Measurements from ENCODE around the gene WDR1. TPM values are rescaled to one million over a fixed set of nuclear protein-coding genes. Genes with fewer than 3 reads are reported as not detected.

Gene WDR1
- total RNA-seq, 1 donor from 2014 or later = 216 TPM

DNA sequence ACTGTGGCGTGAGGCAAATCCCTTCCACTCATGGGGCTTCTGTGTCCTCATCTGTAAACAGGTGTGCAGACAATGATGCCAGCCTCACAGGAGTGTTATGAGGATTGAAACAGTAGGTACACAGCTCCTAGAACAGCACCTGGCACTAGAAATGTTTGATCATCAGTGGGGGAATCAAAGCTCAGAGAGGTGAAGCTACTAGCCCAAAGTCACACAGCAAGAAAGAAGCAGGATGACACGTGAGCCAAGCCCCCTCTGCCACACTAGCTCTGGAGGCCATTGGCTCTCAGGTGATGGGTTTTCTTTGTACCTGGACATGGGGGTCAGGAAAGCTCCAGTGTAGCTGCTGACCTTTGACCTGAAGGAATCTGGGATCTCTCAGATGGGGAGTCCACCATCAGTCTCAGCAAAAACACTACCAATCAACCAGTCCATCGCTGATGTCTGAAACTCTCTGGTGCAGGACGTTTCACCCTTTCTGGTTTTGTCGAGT, 81.9 kb downstream of the WDR1 start:
- H3K4me3 ChIP-seq = no peak overlapping the region
- no peak for TF ChIP-seq CTCF (IDR thresholded peaks at IDR 0.05)
- H3K36me3 ChIP-seq = no peaks in the 10 kb centered on the region
- H3K27me3 ChIP-seq = no peaks in the 10 kb centered on the region
- no peaks in the 10 kb centered on the region for H3K9me3 ChIP-seq
- DNase-seq (ENCODE audit: low spot score in 2 of 2) = no peak
- H3K27ac ChIP-seq = no peak overlapping the region
- H3K4me1 ChIP-seq = peaks cover 0 to 11% of the 10 kb centered on the region in 2 donors
- intact Hi-C loops (cut with DNase I) = no loop called here

DNA sequence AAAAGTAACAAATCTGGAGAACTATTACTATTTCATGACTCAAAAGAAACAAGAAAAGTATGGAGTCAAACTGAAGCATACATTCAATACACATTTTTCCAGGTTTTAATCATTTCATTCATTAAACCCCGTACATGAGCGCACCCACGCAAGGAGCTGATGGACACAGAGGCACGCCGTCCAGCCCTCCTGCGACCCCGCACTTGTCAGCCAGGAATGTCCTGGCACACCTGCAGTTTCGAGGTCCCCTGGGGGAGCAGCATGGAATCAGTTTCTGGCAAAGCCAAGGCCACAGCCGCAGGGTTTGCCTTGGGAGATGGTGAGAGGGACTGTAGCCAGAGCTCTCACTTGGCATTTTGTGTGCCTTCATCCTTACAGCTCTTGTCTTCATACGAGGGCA, 82.5 kb downstream of the WDR1 start:
- no peak for DNase-seq (ENCODE audit: low spot score in 2 of 2)

DNA sequence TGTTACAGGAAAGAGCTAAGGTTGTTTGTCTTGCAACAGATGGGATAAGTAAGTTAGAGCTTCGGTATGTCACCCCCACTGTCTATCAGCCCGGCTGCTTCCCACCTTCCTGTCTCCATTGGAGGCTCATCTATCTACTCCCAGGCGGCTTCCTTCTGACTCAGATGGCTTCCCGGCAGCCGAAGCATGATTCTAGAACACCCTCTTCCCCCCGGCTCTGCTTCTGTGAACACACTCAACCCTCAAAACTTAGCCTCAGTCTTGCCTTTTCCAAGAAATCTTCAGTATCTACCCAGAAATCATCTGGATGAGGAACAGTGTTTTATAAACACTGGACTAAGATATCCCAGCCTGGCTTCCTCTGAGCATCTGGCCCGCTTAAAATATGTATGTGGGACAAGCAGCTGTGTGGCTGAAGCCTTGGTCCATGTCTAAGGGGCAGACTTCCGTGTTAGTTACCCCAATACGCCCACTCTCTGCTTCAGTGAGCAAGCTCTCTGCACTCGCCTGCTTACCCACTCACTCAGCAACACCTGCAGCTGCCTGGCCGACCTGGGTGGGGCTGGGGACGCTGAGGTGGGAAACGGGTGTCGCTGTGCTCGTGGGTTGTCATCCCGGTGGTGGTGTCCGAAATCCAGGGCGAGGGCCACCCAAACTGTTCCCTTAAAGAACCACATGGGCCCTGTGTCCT, 83.3 kb downstream of the WDR1 start:
- DNase-seq (ENCODE audit: low spot score in 2 of 2) = peak in 1 of 2 donors; percentile 77
- peak overlapping the region; percentile 12 to 19 for H3K27ac ChIP-seq

More for the DNA sequence above, 82.5 kb downstream of the WDR1 start:
- Histone ChIP-seq H3K27ac (peak overlapping the region in 1 of 2 donors; percentile 19), H3K9me3 (no peaks in the 10 kb centered on the region), H3K36me3 (no peaks in the 10 kb centered on the region), H3K27me3 (no peaks in the 10 kb centered on the region), H3K4me1 (peaks cover 0 to 11% of the 10 kb centered on the region in 2 donors), H3K4me3 (no peak overlapping the region)
- intact Hi-C loops (cut with DNase I) = no loop called here
- TF ChIP-seq CTCF (IDR thresholded peaks at IDR 0.05) = no peak

GRCh38 chr4:10032625-10033024, 84.0 kb downstream of the WDR1 start:
- intact Hi-C loops (cut with DNase I) = no loop called here
- TF ChIP-seq CTCF (IDR thresholded peaks at IDR 0.05) = no peak

More for the DNA sequence above, 83.3 kb downstream of the WDR1 start:
- no peaks in the 10 kb centered on the region for H3K27me3 ChIP-seq
- no peaks in the 10 kb centered on the region for H3K9me3 ChIP-seq
- intact Hi-C loops (cut with DNase I) = no loop called here
- H3K4me1 ChIP-seq = peaks cover 0 to 11% of the 10 kb centered on the region in 2 donors
- no peaks in the 10 kb centered on the region for H3K36me3 ChIP-seq
- no peak for TF ChIP-seq CTCF (IDR thresholded peaks at IDR 0.05)
- H3K4me3 ChIP-seq = no peak overlapping the region

DNA sequence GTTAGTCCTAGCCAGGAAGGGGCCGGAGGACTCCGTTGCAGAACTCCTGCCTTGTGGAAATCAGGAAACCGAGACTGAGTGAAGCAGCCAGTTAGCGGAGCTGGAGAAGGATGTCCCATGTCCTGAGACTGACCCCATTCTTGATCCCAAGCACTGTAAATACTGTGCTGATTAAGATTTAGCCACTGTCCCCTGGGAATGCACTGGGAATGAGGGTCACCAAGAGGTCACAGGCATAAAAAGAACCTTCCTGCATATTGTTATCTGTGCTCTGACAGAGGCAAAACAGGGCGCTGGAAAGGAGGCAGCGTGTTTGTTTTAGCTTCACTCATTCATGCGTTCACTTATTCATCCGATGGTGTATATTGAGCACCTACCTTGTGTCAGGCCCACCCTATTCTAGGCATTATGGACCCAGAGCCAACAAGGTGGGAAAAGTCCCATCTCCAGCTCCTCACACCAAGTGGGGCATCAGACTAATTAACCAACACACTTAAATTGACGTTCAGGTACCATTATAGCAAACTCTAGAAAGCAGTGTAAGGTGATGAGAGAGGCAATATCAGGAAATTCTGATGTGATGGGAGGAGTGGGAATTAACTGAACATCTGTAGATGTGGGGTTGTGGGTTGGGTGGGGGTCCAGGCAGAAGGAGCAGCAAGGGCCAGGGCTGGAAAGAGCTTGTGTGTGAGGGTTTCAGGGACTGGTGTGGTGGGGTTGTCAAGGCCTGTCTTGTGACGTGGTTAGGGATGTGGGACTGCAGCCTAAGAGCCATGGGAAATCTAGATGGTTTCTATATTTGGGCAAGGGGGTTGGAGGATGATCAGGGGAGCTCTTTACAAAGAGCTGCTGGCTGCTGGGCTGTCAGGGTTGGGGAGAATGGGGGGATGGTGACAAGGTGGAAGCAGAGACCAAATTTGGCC, 84.7 kb downstream of the WDR1 start:
- peaks cover 0 to 11% of the 10 kb centered on the region in 2 donors for H3K4me1 ChIP-seq
- no peaks in the 10 kb centered on the region for H3K36me3 ChIP-seq
- H3K27me3 ChIP-seq = no peaks in the 10 kb centered on the region
- H3K9me3 ChIP-seq = no peaks in the 10 kb centered on the region
- peak in 1 of 2 donors; percentile 52 for DNase-seq (ENCODE audit: low spot score in 2 of 2)
- no peak overlapping the region for H3K27ac ChIP-seq
- intact Hi-C loops (cut with DNase I) = no loop called here
- no peak overlapping the region for H3K4me3 ChIP-seq
- TF ChIP-seq CTCF (IDR thresholded peaks at IDR 0.05) = no peak

More at GRCh38 chr4:10032625-10033024, 84.0 kb downstream of the WDR1 start:
- H3K27ac ChIP-seq = peak overlapping the region in 1 of 2 donors; percentile 19
- no peaks in the 10 kb centered on the region for H3K9me3 ChIP-seq
- DNase-seq (ENCODE audit: low spot score in 2 of 2) = peak in 1 of 2 donors; percentile 44
- no peak overlapping the region for H3K4me3 ChIP-seq
- no peaks in the 10 kb centered on the region for H3K27me3 ChIP-seq
- H3K36me3 ChIP-seq = no peaks in the 10 kb centered on the region
- peaks cover 0 to 11% of the 10 kb centered on the region in 2 donors for H3K4me1 ChIP-seq

All from ascending aorta (tissue), 2 donors.